IMR-90 (cell line): ENCODE data around the gene CEMIP2. TPM values are rescaled to one million over a fixed set of nuclear protein-coding genes. Genes with fewer than 3 reads are reported as not detected.

ENCODE experiments used
- ATAC-seq: fragments of 200-7000 bp; cut with Tn5 transposase; 2 replicates; pipeline ENCODE4 v1.9.1; 2020; ENCODE audit warnings: low read depth, mild to moderate bottlenecking, moderate library complexity
- BruUV-seq: library from RNA; stranded (reverse); fragments of 400-500 nt; replicated peaks from 2 replicates; lab custom pipeline; 2021; lab: Mats Ljungman, UMichigan
- CTCF ChIA-PET: fragments of 300-600 bp; formaldehyde crosslinking; extraction: SDS; loops from one replicate; lab custom pipeline; 2021; ENCODE audit warnings: antibody characterized with exemption; lab: Yijun Ruan, JAX
- POLR2A ChIA-PET: fragments of 300-600 bp; sonication (Branson Sonifier 250); formaldehyde crosslinking; loops from one replicate; lab custom pipeline; 2022; ENCODE audit warnings: antibody characterized with exemption; ENCODE audit not compliant: unreplicated experiment; lab: Charles Lee
- DNase-seq: peaks from one replicate; pipeline ENCODE4 v3.0.0; 2013
- H2AFZ ChIP-seq: replicated peaks from 2 replicates; pipeline ENCODE3; 2013; ENCODE audit warnings: low read length, mild to moderate bottlenecking; ENCODE audit not compliant: poor library complexity
- H2AK5ac ChIP-seq: 2 replicates; pipeline ENCODE4 v1.6.1; 2013; ENCODE audit warnings: low read depth, low read length, inconsistent platforms
- H2AK9ac ChIP-seq: replicated peaks from 2 replicates; pipeline ENCODE3; 2013; ENCODE audit warnings: mild to moderate bottlenecking, low read depth, low read length, moderate library complexity; ENCODE audit not compliant: poor library complexity
- H2BK120ac ChIP-seq: 2 replicates; pipeline ENCODE4 v1.6.1; 2013; ENCODE audit warnings: low read depth, low read length, inconsistent platforms
- H2BK15ac ChIP-seq: 3 replicates; pipeline ENCODE4 v1.6.1; 2013; ENCODE audit warnings: low read depth, low read length, inconsistent platforms
- H2BK20ac ChIP-seq: 2 replicates; pipeline ENCODE4 v1.6.1; 2013; ENCODE audit warnings: low read depth, mild to moderate bottlenecking, inconsistent platforms, low read length, moderate library complexity
- H2BK5ac ChIP-seq: 2 replicates; pipeline ENCODE4 v1.6.1; 2013; ENCODE audit warnings: mild to moderate bottlenecking, low read depth, low read length, inconsistent platforms; ENCODE audit not compliant: poor library complexity, severe bottlenecking
- H3K14ac ChIP-seq: replicated peaks from 2 replicates; pipeline ENCODE4 v1.6.1; 2013; ENCODE audit warnings: low read depth, low read length, inconsistent platforms
- H3K18ac ChIP-seq: 2 replicates; pipeline ENCODE4 v1.6.1; 2013; ENCODE audit warnings: low read depth, low read length, control low read depth
- H3K23ac ChIP-seq: 2 replicates; pipeline ENCODE4 v1.6.1; 2013; ENCODE audit warnings: low read depth, low read length, inconsistent platforms
- H3K27ac ChIP-seq: 2 replicates; pipeline ENCODE4 v1.5.1; 2013; ENCODE audit warnings: mild to moderate bottlenecking, control low read depth, low read length; ENCODE audit not compliant: insufficient read depth
- H3K27me3 ChIP-seq: 2 replicates; pipeline ENCODE4 v1.6.1; 2013; ENCODE audit warnings: low read length; ENCODE audit not compliant: control insufficient read depth, insufficient read depth
- H3K36me3 ChIP-seq: 2 replicates; pipeline ENCODE4 v1.6.1; 2013; ENCODE audit warnings: low read length, mixed read lengths; ENCODE audit not compliant: control insufficient read depth, insufficient read depth
- H3K4ac ChIP-seq: 2 replicates; pipeline ENCODE4 v1.6.1; 2013; ENCODE audit warnings: low read depth, low read length, inconsistent platforms
- H3K4me1 ChIP-seq: 2 replicates; pipeline ENCODE4 v1.6.1; 2013; ENCODE audit warnings: low read length, mixed read lengths; ENCODE audit not compliant: control insufficient read depth, insufficient read depth
- H3K4me2 ChIP-seq: 2 replicates; pipeline ENCODE4 v1.6.1; 2013; ENCODE audit warnings: low read depth, mild to moderate bottlenecking, control low read depth, low read length, moderate library complexity
- H3K4me3 ChIP-seq: 2 replicates; pipeline ENCODE4 v1.5.1; 2013; ENCODE audit warnings: low read depth, mild to moderate bottlenecking, control low read depth, low read length, moderate library complexity; ENCODE audit not compliant: insufficient read depth
- H3K56ac ChIP-seq: 2 replicates; pipeline ENCODE4 v1.6.1; 2013; ENCODE audit warnings: low read length, inconsistent platforms; ENCODE audit not compliant: insufficient read depth; ENCODE audit errors: extremely low read depth
- H3K79me1 ChIP-seq, 2 experiments: 2 replicates each; pipeline ENCODE4 v1.6.1; 2013; ENCODE audit warnings: low read length in 2 of 2, inconsistent platforms in 1 of 2, low read depth in 1 of 2
- H3K9ac ChIP-seq: 2 replicates; pipeline ENCODE4 v1.6.1; 2013; ENCODE audit warnings: low read depth, low read length, control low read depth
- H3K9me1 ChIP-seq: 2 replicates; pipeline ENCODE4 v1.6.1; 2013; ENCODE audit warnings: low read length, inconsistent platforms; ENCODE audit not compliant: insufficient read depth
- H3K9me3 ChIP-seq: 2 replicates; pipeline ENCODE4 v1.6.1; 2013; ENCODE audit warnings: low read length; ENCODE audit not compliant: control insufficient read depth, insufficient read depth
- H4K20me1 ChIP-seq: 2 replicates; pipeline ENCODE4 v1.6.1; 2013; ENCODE audit warnings: low read length, inconsistent platforms; ENCODE audit not compliant: insufficient read depth
- H4K5ac ChIP-seq: 2 replicates; pipeline ENCODE4 v1.6.1; 2013; ENCODE audit warnings: mild to moderate bottlenecking, low read depth, low read length, control low read depth
- H4K8ac ChIP-seq, 2 experiments: 2 replicates each; pipeline ENCODE4 v1.6.1; 2013; ENCODE audit warnings: low read depth in 2 of 2, low read length in 2 of 2, control low read depth in 1 of 2, inconsistent platforms in 1 of 2
- H4K91ac ChIP-seq: 2 replicates; pipeline ENCODE4 v1.6.1; 2013; ENCODE audit warnings: low read depth, low read length, inconsistent platforms; ENCODE audit not compliant: insufficient read depth
- BHLHE40 ChIP-seq: fragments of 150-350 bp; IDR thresholded peaks from 2 replicates; pipeline ENCODE4 v1.6.1; 2016; ENCODE audit warnings: mild to moderate bottlenecking, low read depth, low read length
- CTCF ChIP-seq: conservative IDR thresholded peaks from 2 replicates; pipeline ENCODE4 v1.5.1; 2012; ENCODE audit warnings: mild to moderate bottlenecking, low read depth, low read length, improper control_type of control experiment
- ELK1 ChIP-seq: fragments of 150-350 bp; IDR thresholded peaks from 2 replicates; pipeline ENCODE4 v1.6.1; 2016; ENCODE audit warnings: low read depth, mild to moderate bottlenecking, low read length, moderate library complexity, borderline replicate concordance
- FOS ChIP-seq: fragments of 150-350 bp; IDR thresholded peaks from 2 replicates; pipeline ENCODE4 v1.6.1; 2016; ENCODE audit warnings: low read depth, low read length
- MAFK ChIP-seq: IDR thresholded peaks from 2 replicates; pipeline ENCODE4 v1.6.1; 2012; ENCODE audit warnings: low read depth, low read length, improper control_type of control experiment
- MXI1 ChIP-seq: IDR thresholded peaks from 2 replicates; pipeline ENCODE4 v1.6.1; 2012; ENCODE audit warnings: low read depth, mild to moderate bottlenecking, low read length, moderate library complexity, borderline replicate concordance
- RFX5 ChIP-seq: IDR thresholded peaks from 2 replicates; pipeline ENCODE4 v1.8.0; 2012; ENCODE audit warnings: low read depth, mild to moderate bottlenecking, low read length, moderate library complexity
- WGBS, 2 experiments: methylation state at CpG; one replicate each; pipeline versions ENCODE4 v1.1.5 to v1.1.7; 2013; ENCODE audit warnings: missing lambda C conversion rate in 2 of 2; ENCODE audit not compliant: insufficient read length in 1 of 2; ENCODE audit errors: extremely low coverage in 2 of 2; 5-methylcytosine and 5-hydroxymethylcytosine counted together
- dilution Hi-C: fragments of 300-500 bp; cut with HindIII; formaldehyde crosslinking; loops from one replicate; pipeline ENCODE4 v1.14.3; 2018; ENCODE audit warnings: low sequenced_read_pairs; ENCODE audit not compliant: unreplicated experiment
- in situ Hi-C: fragments of 300-500 bp; cut with MboI; formaldehyde crosslinking; loops from 3 replicates; pipeline ENCODE4 v1.14.3; 2019; ENCODE audit warnings: low sequenced_read_pairs, inconsistent platforms, mixed read lengths
- intact Hi-C: fragments of 100-400 bp; cut with micrococcal nuclease; formaldehyde crosslinking; loops from 2 replicates; pipeline ENCODE4 v1.10.0; 2022
- polyA plus RNA-seq, 3 experiments: library from polyadenylated mRNA; depleted of rRNA; stranded (reverse); fragments of >200 nt; gene quantifications; 2 replicates each; pipeline ENCODE4 v1.2.3, GENCODE V29; 2012; ENCODE audit warnings: low replicate concordance in 1 of 3
- total RNA-seq: library from RNA; depleted of rRNA; stranded (reverse); fragments of >200 nt; gene quantifications from 2 replicates; pipeline ENCODE4 v1.2.3, GENCODE V29; 2012

The CEMIP2 gene
- total and polyA plus RNA-seq, 2 of the 4 experiments (the other 2 are of a cell fraction) = 65.2 to 67.4 TPM

GRCh38 chr9:71648453-71648852, 119.9 kb downstream of the CEMIP2 start:
- DNase-seq = no peak
- WGBS, 2 experiments = no CpG with 5 or more reads among the region's 1 CpG
- no peak overlapping the region for H4K8ac ChIP-seq
- no peak overlapping the region for H3K18ac ChIP-seq
- no peak overlapping the region for H3K14ac ChIP-seq
- H3K4ac ChIP-seq = no peak overlapping the region
- no peak for ATAC-seq
- in situ Hi-C loops (no loop called here), dilution Hi-C loops (no loop called here), intact Hi-C loops (no loop called here)
- H2BK120ac ChIP-seq = no peak overlapping the region
- no peak overlapping the region for H2BK15ac ChIP-seq
- no peak overlapping the region for H2AK5ac ChIP-seq
- H3K23ac ChIP-seq = no peak overlapping the region
- H2BK20ac ChIP-seq = no peak overlapping the region
- H3K9me3 ChIP-seq = no peaks in the 10 kb centered on the region
- no peak overlapping the region for H2BK5ac ChIP-seq
- H3K27me3 ChIP-seq = peaks cover 4% of the 10 kb centered on the region; the same call in 1 of the 2 replicates
- H3K4me3 ChIP-seq = no peak overlapping the region
- no peaks in the 10 kb centered on the region for H3K9me1 ChIP-seq
- no peak overlapping the region for H3K56ac ChIP-seq
- H3K79me1 ChIP-seq = no peaks in the 10 kb centered on the region
- no peak overlapping the region for H3K4me2 ChIP-seq
- no peak overlapping the region for H2AK9ac ChIP-seq
- TF ChIP-seq ELK1 (no peak), BHLHE40 (no peak), MAFK (no peak), FOS (no peak), CTCF (no peak), MXI1 (no peak), RFX5 (no peak)
- 0 out of 2 replicates have a peak, but pooled peaks cover 2% of the 10 kb centered on the region for H3K4me1 ChIP-seq
- H3K9ac ChIP-seq = no peak overlapping the region
- H4K91ac ChIP-seq = no peak overlapping the region
- H2AFZ ChIP-seq = no peak overlapping the region
- BruUV-seq = no TSS peak
- no peaks in the 10 kb centered on the region for H3K36me3 ChIP-seq
- ChIA-PET CTCF (interaction anchor here (0.6 kb wide), 1 partner anchor 1552 kb away, joined by 4 read pairs; no protein-coding TSS in a partner anchor), POLR2A (no interaction called here)
- H4K5ac ChIP-seq = no peak overlapping the region
- H4K20me1 ChIP-seq = no peaks in the 10 kb centered on the region
- H3K27ac ChIP-seq = no peak overlapping the region
